SK-N-SH (cell line): ENCODE data around the gene CHD6. TPM values are rescaled to one million over a fixed set of nuclear protein-coding genes. Genes with fewer than 3 reads are reported as not detected.

ENCODE experiments used
- CTCF ChIA-PET: fragments of 300-600, 350-600 bp; formaldehyde crosslinking; extraction: SDS; loops from one replicate; lab custom pipeline; 2021; lab: Yijun Ruan, JAX
- POLR2A ChIA-PET: fragments of 350-600 bp; sonication (Branson Sonifier 250); formaldehyde crosslinking; extraction: SDS; loops from one replicate; lab custom pipeline; 2020; ENCODE audit warnings: antibody characterized with exemption, inconsistent platforms; lab: Yijun Ruan, JAX
- DNase-seq: peaks from one replicate; pipeline ENCODE4 v3.0.0; 2012
- H2AFZ ChIP-seq: fragments of 200-600 bp; sonication (generic); 2 replicates; pipeline ENCODE4 v1.8.1; 2016; ENCODE audit warnings: antibody characterized with exemption, mild to moderate bottlenecking, low read depth
- H3F3A ChIP-seq: fragments of 200-600 bp; sonication (generic); replicated peaks from 2 replicates; pipeline ENCODE3; 2016; ENCODE audit warnings: antibody characterized with exemption, mild to moderate bottlenecking; ENCODE audit not compliant: insufficient read depth
- H3K27ac ChIP-seq, 2 experiments: fragments of 200-500 bp in 1 of 2; fragments of 200-600 bp in 1 of 2; sonication (Bioruptor generic) in 1 of 2; sonication (generic), shearing (Covaris generic) in 1 of 2; 2 replicates each; pipeline versions ENCODE4 v1.5.1 to v1.6.1; 2014 to 2016; ENCODE audit warnings: low read depth in 2 of 2, inconsistent platforms in 1 of 2, low read length in 1 of 2, mild to moderate bottlenecking in 1 of 2, mixed read lengths in 1 of 2
- H3K27me3 ChIP-seq: fragments of 200-600 bp; sonication (generic), shearing (Covaris generic); 2 replicates; pipeline ENCODE4 v1.6.1; 2016; ENCODE audit warnings: mixed run types; ENCODE audit not compliant: insufficient read depth
- H3K36me3 ChIP-seq, 2 experiments: fragments of 200-500 bp in 1 of 2; fragments of 200-600 bp in 1 of 2; sonication (Bioruptor generic) in 1 of 2; sonication (generic) in 1 of 2; replicated peaks in 1 of 2; 2 replicates each; pipeline versions ENCODE3 to v1.5.1; 2014 to 2016; ENCODE audit warnings: low read length in 1 of 2, mild to moderate bottlenecking in 1 of 2; ENCODE audit not compliant: insufficient read depth in 2 of 2, control insufficient read depth in 1 of 2
- H3K4me1 ChIP-seq, 2 experiments: fragments of 200-500 bp in 1 of 2; fragments of 200-600 bp in 1 of 2; sonication (Bioruptor generic) in 1 of 2; sonication (generic), shearing (Covaris generic) in 1 of 2; 2 replicates each; pipeline versions ENCODE4 v1.5.1 to v1.6.1; 2014 to 2016; ENCODE audit warnings: low read depth in 1 of 2, low read length in 1 of 2, mixed run types in 1 of 2; ENCODE audit not compliant: insufficient read depth in 2 of 2, control insufficient read depth in 1 of 2
- H3K4me2 ChIP-seq: fragments of 200-600 bp; sonication (generic), shearing (Covaris generic); 2 replicates; pipeline ENCODE4 v1.6.1; 2017; ENCODE audit warnings: mixed run types
- H3K4me3 ChIP-seq, 2 experiments: fragments of 200-500 bp in 1 of 2; fragments of 200-600 bp in 1 of 2; sonication (Bioruptor generic) in 1 of 2; sonication (generic), shearing (Covaris generic) in 1 of 2; 2 replicates each; pipeline versions ENCODE4 v1.5.1 to v1.8.1; 2014 to 2016; ENCODE audit warnings: low read depth in 2 of 2, inconsistent platforms in 1 of 2, low read length in 1 of 2, mild to moderate bottlenecking in 1 of 2, mixed read lengths in 1 of 2, moderate library complexity in 1 of 2
- H3K79me2 ChIP-seq: fragments of 200-600 bp; sonication (generic); 2 replicates; pipeline ENCODE4 v1.8.1; 2017; ENCODE audit warnings: mild to moderate bottlenecking; ENCODE audit not compliant: insufficient read depth
- H3K9ac ChIP-seq: fragments of 200-600 bp; sonication (generic); 2 replicates; pipeline ENCODE4 v1.6.1; 2017; ENCODE audit warnings: mixed run types
- H3K9me2 ChIP-seq: fragments of 200-600 bp; sonication (generic); 2 replicates; pipeline ENCODE4 v1.6.1; 2017; ENCODE audit warnings: mixed run types
- H3K9me3 ChIP-seq: fragments of 200-600 bp; sonication (generic); 2 replicates; pipeline ENCODE4 v1.6.1; 2017; ENCODE audit warnings: mixed run types, mild to moderate bottlenecking, moderate library complexity
- H4K20me1 ChIP-seq: fragments of 200-600 bp; sonication (generic); 2 replicates; pipeline ENCODE4 v1.6.1; 2017; ENCODE audit warnings: mild to moderate bottlenecking, mixed run types; ENCODE audit not compliant: insufficient read depth
- CHD2 ChIP-seq: fragments of 150-350 bp; IDR thresholded peaks from 2 replicates; pipeline ENCODE4 v1.6.1; 2018; ENCODE audit warnings: low read length; ENCODE audit not compliant: partially characterized antibody
- ELF1 ChIP-seq: IDR thresholded peaks from 2 replicates; pipeline ENCODE4 v1.4.0; 2012
- EP300 ChIP-seq, 2 experiments: IDR thresholded peaks; 2 replicates each; pipeline versions ENCODE4 v1.4.0 to v1.6.1; 2012; ENCODE audit warnings: borderline replicate concordance in 1 of 2, low read depth in 1 of 2, low read length in 1 of 2
- EZH2phosphoT487 ChIP-seq: fragments of 200-600 bp; sonication (generic); IDR thresholded peaks from 2 replicates; pipeline ENCODE4 v1.6.1; 2017; ENCODE audit warnings: low read depth, mixed run types, mild to moderate bottlenecking, antibody characterized with exemption, moderate library complexity, borderline replicate concordance
- FOSL2 ChIP-seq: IDR thresholded peaks from 2 replicates; pipeline ENCODE4 v1.4.0; 2012; ENCODE audit warnings: low read depth, mild to moderate bottlenecking, moderate library complexity, borderline replicate concordance
- FOXM1 ChIP-seq: IDR thresholded peaks from 2 replicates; pipeline ENCODE4 v1.4.0; 2012; ENCODE audit warnings: low read depth, mild to moderate bottlenecking
- GATA2 ChIP-seq: sonication (generic); formaldehyde crosslinking; IDR thresholded peaks from 2 replicates; pipeline ENCODE4 v1.5.0; 2020; ENCODE audit warnings: mild to moderate bottlenecking, missing genetic modification reagents
- JUND ChIP-seq: IDR thresholded peaks from 2 replicates; pipeline ENCODE4 v1.4.0; 2012
- MAX ChIP-seq: IDR thresholded peaks from 2 replicates; pipeline ENCODE4 v1.4.0; 2012; ENCODE audit warnings: low read depth
- MEF2A ChIP-seq: IDR thresholded peaks from 2 replicates; pipeline ENCODE4 v1.4.0; 2012; ENCODE audit warnings: low read depth, borderline replicate concordance
- NRF1 ChIP-seq: IDR thresholded peaks from 2 replicates; pipeline ENCODE4 v1.6.1; 2012; ENCODE audit warnings: low read depth, mild to moderate bottlenecking, low read length
- PBX3 ChIP-seq: IDR thresholded peaks from 2 replicates; pipeline ENCODE4; 2012
- POLR2AphosphoS5 ChIP-seq: IDR thresholded peaks from 2 replicates; pipeline ENCODE4 v1.6.1; 2012; ENCODE audit warnings: low read depth, low read length
- RAD21 ChIP-seq: IDR thresholded peaks from 2 replicates; pipeline ENCODE4 v1.6.1; 2012; ENCODE audit warnings: mild to moderate bottlenecking, low read length
- REST ChIP-seq: IDR thresholded peaks from 2 replicates; pipeline ENCODE4 v1.6.1; 2012; ENCODE audit warnings: mild to moderate bottlenecking, low read depth, low read length, moderate library complexity
- RFX5 ChIP-seq: IDR thresholded peaks from 2 replicates; pipeline ENCODE4 v1.6.1; 2012; ENCODE audit warnings: mild to moderate bottlenecking, improper control_type of control experiment, low read length
- SIN3A ChIP-seq: IDR thresholded peaks from 2 replicates; pipeline ENCODE4 v1.6.1; 2012; ENCODE audit warnings: low read depth, mild to moderate bottlenecking, low read length, moderate library complexity, borderline replicate concordance
- SMC3 ChIP-seq: IDR thresholded peaks from 2 replicates; pipeline ENCODE4 v1.6.1; 2012; ENCODE audit warnings: low read depth, low read length, improper control_type of control experiment
- USF1 ChIP-seq: IDR thresholded peaks from 2 replicates; pipeline ENCODE4 v1.4.0; 2012; ENCODE audit warnings: low read depth, borderline replicate concordance
- ZBTB33 ChIP-seq: IDR thresholded peaks from 2 replicates; pipeline ENCODE4 v1.4.0; 2012; ENCODE audit warnings: low read depth, borderline replicate concordance
- WGBS: methylation state at CpG from one replicate; pipeline ENCODE4 v1.1.6; 2017; ENCODE audit warnings: low lambda C conversion rate; 5-methylcytosine and 5-hydroxymethylcytosine counted together
- polyA plus RNA-seq, 3 experiments: library from polyadenylated mRNA; depleted of rRNA; stranded (reverse); fragments of >200 nt; gene quantifications; 2 replicates each; pipeline ENCODE4 v1.2.3, GENCODE V29; 2012

CHD6 gene
- polyA plus RNA-seq, 1 of the 3 experiments (the other 2 are of a cell fraction) = 7.1 TPM

GRCh38 chr20:41510224-41510623 lies 108.0 kb downstream of the CHD6 start:
- Histone ChIP-seq H3K4me1 (peaks cover 0 to 8% of the 10 kb centered on the region in 2 experiments; a peak in 2 of 4 replicates), H3K4me2 (no peak overlapping the region), H3K4me3 (no peak overlapping the region), H3F3A (no peaks in the 10 kb centered on the region), H3K36me3 (peaks cover 33 to 43% of the 10 kb centered on the region in 2 experiments), H4K20me1 (no peaks in the 10 kb centered on the region)
- DNase-seq = no peak
- POLR2A ChIA-PET = no interaction called here
- no peak for TF ChIP-seq MAX
- no peak for TF ChIP-seq MEF2A
- no peak for TF ChIP-seq PBX3
- TF ChIP-seq ELF1 = no peak
- no peak for TF ChIP-seq ZBTB33
- TF ChIP-seq EZH2phosphoT487 = no peak
- TF ChIP-seq NRF1 = no peak
- no peak for TF ChIP-seq USF1
- no peak for TF ChIP-seq SIN3A
- TF ChIP-seq RFX5 = no peak
- TF ChIP-seq FOSL2 = no peak
- no peak for TF ChIP-seq REST
- TF ChIP-seq POLR2AphosphoS5 = no peak
- no peak for TF ChIP-seq RAD21
- TF ChIP-seq SMC3 = no peak
- no peak for TF ChIP-seq GATA2 (CRISPR knock-in tag)
- TF ChIP-seq CHD2 = no peak
- no peak for TF ChIP-seq EP300 (IDR thresholded peaks at IDR 0.05; ENCODE audit: borderline replicate concordance in 1 of 2, low read depth in 1 of 2, low read length in 1 of 2)
- TF ChIP-seq JUND = no peak
- TF ChIP-seq FOXM1 = no peak
- TF ChIP-seq, all 33 proteins: peak for 0
- Histone ChIP-seq H3K27me3 (no peaks in the 10 kb centered on the region), H3K9me2 (no peaks in the 10 kb centered on the region), H3K9me3 (no peaks in the 10 kb centered on the region), H3K79me2 (no peaks in the 10 kb centered on the region), H2AFZ (no peak overlapping the region), H3K9ac (no peak overlapping the region), H3K27ac (no peak overlapping the region; a peak in 1 of 4 replicates)
- CTCF ChIA-PET = no interaction called here
- WGBS = 94% methylated on average over 7 of the region's 7 CpGs
